ENCODE measurements around the gene TMEFF2. TPM values are rescaled to one million over a fixed set of nuclear protein-coding genes. Genes with fewer than 3 reads are reported as not detected.

TMEFF2 gene
- total and polyA plus RNA-seq, 2 experiments from 2014 or later = 1.7 to 2.2 TPM

DNA sequence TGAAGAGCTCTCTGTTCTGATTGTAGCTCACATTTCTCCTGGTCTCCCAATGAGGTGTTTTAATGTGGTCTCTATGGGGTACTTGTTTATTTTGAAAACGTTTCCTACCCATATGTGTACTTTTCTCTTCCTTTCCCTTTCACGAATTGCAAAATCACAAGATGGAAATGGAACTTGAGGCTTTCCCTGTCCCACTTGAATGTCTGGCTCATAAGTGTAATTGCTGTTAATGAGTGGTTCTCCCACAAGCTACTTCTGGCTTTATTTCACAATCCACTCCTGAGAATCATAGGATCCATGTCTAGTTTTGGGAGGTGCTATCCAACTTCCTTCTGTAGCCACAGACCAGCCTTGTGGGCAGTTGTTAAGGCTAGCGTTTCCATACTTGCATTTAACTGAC, 266.7 kb downstream of the TMEFF2 start:
- peaks cover 4% of the 10 kb centered on the region; the same call in 1 of the 2 replicates for H3K9me2 ChIP-seq (ENCODE audit: insufficient read depth)
- peak overlapping the region; percentile 44; the same call in 1 of the 2 replicates for H2AFZ ChIP-seq
- peak overlapping the region; percentile 60 for H3K4me2 ChIP-seq
- no peaks in the 10 kb centered on the region for H3K27me3 ChIP-seq (ENCODE audit: insufficient read depth)
- 0 out of 3 replicates have a peak, but pooled peaks cover 2% of the 10 kb centered on the region for H3K36me3 Mint-ChIP-seq (ENCODE audit: low read depth)
- H3K27me3 Mint-ChIP-seq (ENCODE audit: insufficient read depth, low read depth, poor library complexity) = no peaks in the 10 kb centered on the region
- peak overlapping the region; percentile 82 for H3K27ac ChIP-seq (ENCODE audit: low read depth)
- peaks cover 24% of the 10 kb centered on the region for H3K4me1 ChIP-seq (ENCODE audit: insufficient read depth)
- H3F3A ChIP-seq (replicated peaks; ENCODE audit: low read depth) = 0 out of 2 replicates have a peak, but pooled peaks cover 7% of the 10 kb centered on the region
- peaks cover 25% of the 10 kb centered on the region for H3K4me1 Mint-ChIP-seq
- TF ChIP-seq REST (IDR thresholded peaks at IDR 0.05; ENCODE audit: unreplicated experiment) = no peak
- no peak for TF ChIP-seq POLR2AphosphoS5 (IDR thresholded peaks at IDR 0.05; ENCODE audit: low read depth)
- TF ChIP-seq ZNF462 (CRISPR knock-in tag; IDR thresholded peaks at IDR 0.05) = no peak
- no peak for TF ChIP-seq ZNF331 (CRISPR knock-in tag; IDR thresholded peaks at IDR 0.05; ENCODE audit: low read depth)
- TF ChIP-seq JUNB (IDR thresholded peaks at IDR 0.05; ENCODE audit: unreplicated experiment) = no peak
- no peak for TF ChIP-seq CTCF (conservative IDR thresholded peaks at IDR 0.05; ENCODE audit: low read depth in 2 of 2)
- no peak for TF ChIP-seq CREB1 (CRISPR knock-in tag; IDR thresholded peaks at IDR 0.05; ENCODE audit: low read depth)
- TF ChIP-seq EZH2 (IDR thresholded peaks at IDR 0.05; ENCODE audit: low read depth, unreplicated experiment) = no peak
- no peak for TF ChIP-seq EZH2phosphoT487 (IDR thresholded peaks at IDR 0.05; ENCODE audit: unreplicated experiment)
- no peak for TF ChIP-seq ETS1 (IDR thresholded peaks at IDR 0.05)
- no peak for TF ChIP-seq ZNF114 (CRISPR knock-in tag; IDR thresholded peaks at IDR 0.05)
- TF ChIP-seq NANOG (IDR thresholded peaks at IDR 0.05; ENCODE audit: borderline replicate concordance) = no peak
- TF ChIP-seq STAT1 (IDR thresholded peaks at IDR 0.05; ENCODE audit: unreplicated experiment) = no peak
- no peaks in the 10 kb centered on the region for H3K36me3 ChIP-seq (ENCODE audit: insufficient read depth)
- no peak for DNase-seq (ENCODE audit: low spot score)
- H3K9me3 Mint-ChIP-seq = peaks cover 2% of the 10 kb centered on the region; the same call in 1 of the 3 replicates
- H3K4me3 ChIP-seq = no peak overlapping the region
- ATAC-seq = peak; percentile 38; the same call in 2 of the 3 replicates
- no peaks in the 10 kb centered on the region for H4K20me1 ChIP-seq (replicated peaks; ENCODE audit: insufficient read depth)
- H3K27ac Mint-ChIP-seq = peak overlapping the region; percentile 47
- H3K4me3 Mint-ChIP-seq = peak overlapping the region; percentile 6; the same call in 1 of the 3 replicates
- H3K79me2 ChIP-seq (replicated peaks; ENCODE audit: insufficient read depth) = no peaks in the 10 kb centered on the region
